Endothelial cell of umbilical vein (primary cell): ENCODE data around the gene SCN4A. TPM values are rescaled to one million over a fixed set of nuclear protein-coding genes. Genes with fewer than 3 reads are reported as not detected.

Experiments used
- BruUV-seq: library from RNA; stranded (reverse); fragments of 400-500 nt; replicated peaks from 2 replicates; lab custom pipeline; 2021; lab: Mats Ljungman, UMichigan
- CTCF ChIA-PET: fragments of 300-600, 350-600 bp; sonication (Branson Sonifier 250); formaldehyde crosslinking; loops from one replicate; lab custom pipeline; 2021; ENCODE audit warnings: antibody characterized with exemption, inconsistent platforms; lab: Charles Lee
- POLR2A ChIA-PET: fragments of 300-600, 350-600 bp; sonication (Branson Sonifier 250); formaldehyde crosslinking; loops from one replicate; lab custom pipeline; 2021; ENCODE audit warnings: antibody characterized with exemption, inconsistent platforms; lab: Charles Lee
- DNase-seq: peaks from one replicate; pipeline ENCODE4 v3.0.0-alpha.2; 2011; ENCODE audit warnings: low read depth, low spot score
- FAIRE-seq: peaks from 2 replicates; lab custom pipeline; 2011; peaks lifted over from hg19 to GRCh38; lab: Jason Lieb, UNC
- H2AFZ ChIP-seq: 2 replicates; pipeline ENCODE4 v1.6.0; 2012; ENCODE audit warnings: low read depth, low read length, control low read depth, inconsistent platforms
- H3K27ac ChIP-seq: 2 replicates; pipeline ENCODE4 v1.5.1; 2011; ENCODE audit warnings: low read depth, mild to moderate bottlenecking, control low read depth, low read length, moderate library complexity; ENCODE audit not compliant: insufficient read depth
- H3K27me3 ChIP-seq, 2 experiments: 2 replicates each; pipeline versions ENCODE4 v1.6.0 to v1.6.1; 2011; ENCODE audit warnings: low read length in 2 of 2, mixed read lengths in 1 of 2; ENCODE audit not compliant: control insufficient read depth in 2 of 2, insufficient read depth in 2 of 2
- H3K36me3 ChIP-seq, 2 experiments: 2 replicates in 1 of 2; 3 replicates in 1 of 2; pipeline ENCODE4 v1.5.1; 2011; ENCODE audit warnings: low read length in 2 of 2, mild to moderate bottlenecking in 1 of 2, moderate library complexity in 1 of 2; ENCODE audit not compliant: control insufficient read depth in 2 of 2, insufficient read depth in 2 of 2; ENCODE audit errors: extremely low read depth in 1 of 2
- H3K4me1 ChIP-seq: 3 replicates; pipeline ENCODE4 v1.5.1; 2011; ENCODE audit warnings: mild to moderate bottlenecking, low read length; ENCODE audit not compliant: control insufficient read depth, insufficient read depth; ENCODE audit errors: extremely low read depth
- H3K4me2 ChIP-seq: 2 replicates; pipeline ENCODE4 v1.6.1; 2011; ENCODE audit warnings: low read length, control low read depth, mixed read lengths; ENCODE audit not compliant: insufficient read depth
- H3K4me3 ChIP-seq, 3 experiments: fragments of 200-600 bp in 1 of 3; sonication (generic), shearing (Covaris generic) in 1 of 3; replicated peaks in 1 of 3; 2 replicates each; pipeline ENCODE4 v1.5.1; 2011 to 2016; ENCODE audit warnings: control low read depth in 3 of 3, low read length in 3 of 3, mild to moderate bottlenecking in 2 of 3, inconsistent platforms in 1 of 3, low read depth in 1 of 3, moderate library complexity in 1 of 3; ENCODE audit not compliant: insufficient read depth in 1 of 3
- H3K79me2 ChIP-seq: 2 replicates; pipeline ENCODE4 v1.6.0; 2012; ENCODE audit warnings: low read length, inconsistent platforms; ENCODE audit not compliant: control insufficient read depth, insufficient read depth
- H3K9ac ChIP-seq: replicated peaks from 2 replicates; pipeline ENCODE3; 2011; ENCODE audit warnings: low read length, control low read depth; ENCODE audit not compliant: insufficient read depth; ENCODE audit errors: extremely low read depth
- H3K9me1 ChIP-seq: replicated peaks from 3 replicates; pipeline ENCODE4 v1.6.0; 2011; ENCODE audit warnings: mild to moderate bottlenecking, low read length; ENCODE audit not compliant: control insufficient read depth, insufficient read depth; ENCODE audit errors: extremely low read depth
- H3K9me3 ChIP-seq: replicated peaks from 2 replicates; pipeline ENCODE4 v1.5.1; 2012; ENCODE audit warnings: low read length, inconsistent platforms; ENCODE audit not compliant: control insufficient read depth, insufficient read depth
- H4K20me1 ChIP-seq: replicated peaks from 2 replicates; pipeline ENCODE3; 2011; ENCODE audit warnings: mild to moderate bottlenecking, low read length; ENCODE audit not compliant: control insufficient read depth, insufficient read depth; ENCODE audit errors: extremely low read depth
- CTCF ChIP-seq, 2 donors: IDR thresholded peaks; 1 replicate in 1 of 2; 2 replicates in 1 of 2; pipeline ENCODE4 v1.5.1; 2011; ENCODE audit warnings: low read length in 2 of 2, mild to moderate bottlenecking in 2 of 2, moderate library complexity in 2 of 2, control low read depth in 1 of 2, inconsistent platforms in 1 of 2, low read depth in 1 of 2; ENCODE audit not compliant: insufficient read depth in 1 of 2; ENCODE audit errors: extremely low read depth in 1 of 2
- EZH2 ChIP-seq: IDR thresholded peaks from 2 replicates; pipeline ENCODE4 v1.6.1; 2012; ENCODE audit warnings: borderline replicate concordance, low read depth, mild to moderate bottlenecking, moderate library complexity, low read length, inconsistent platforms; ENCODE audit not compliant: severe bottlenecking
- FOS ChIP-seq: IDR thresholded peaks from 2 replicates; pipeline ENCODE4 v1.6.1; 2011; ENCODE audit warnings: mild to moderate bottlenecking, low read length, moderate library complexity, borderline replicate concordance; ENCODE audit not compliant: insufficient read depth
- GATA2 ChIP-seq: IDR thresholded peaks from 2 replicates; pipeline ENCODE4 v1.7.0; 2011; ENCODE audit warnings: low read depth, mild to moderate bottlenecking, moderate library complexity, mixed read lengths, low read length; ENCODE audit not compliant: insufficient read length, insufficient read depth
- JUN ChIP-seq: IDR thresholded peaks from 2 replicates; pipeline ENCODE4 v1.6.1; 2011; ENCODE audit warnings: borderline replicate concordance, low read depth; ENCODE audit not compliant: insufficient read length, insufficient read depth
- MAX ChIP-seq: IDR thresholded peaks from 2 replicates; pipeline ENCODE4 v1.6.1; 2011; ENCODE audit not compliant: insufficient read depth, insufficient read length
- MYC ChIP-seq: IDR thresholded peaks from one replicate; pipeline ENCODE4 v1.6.1; 2011; ENCODE audit warnings: mild to moderate bottlenecking, low read depth, low read length
- POLR2A ChIP-seq: IDR thresholded peaks from 2 replicates; pipeline ENCODE4 v1.6.1; 2012; ENCODE audit warnings: low read depth, mild to moderate bottlenecking, control low read depth, low read length
- POLR2AphosphoS5 ChIP-seq: IDR thresholded peaks from 2 replicates; pipeline ENCODE4 v1.6.1; 2012; ENCODE audit warnings: low read depth, mild to moderate bottlenecking, control low read depth, low read length, moderate library complexity; ENCODE audit not compliant: insufficient read depth
- dilution Hi-C: fragments of 300-500 bp; cut with MboI; formaldehyde crosslinking; loops from one replicate; pipeline ENCODE4 v1.15.0; 2019; ENCODE audit warnings: low sequenced_read_pairs; ENCODE audit not compliant: extremely low pct_ligation_motif_present
- intact Hi-C: fragments of 100-400 bp; cut with micrococcal nuclease; formaldehyde crosslinking; loops from one replicate; pipeline ENCODE4 v1.10.0; 2022
- polyA plus RNA-seq, 4 experiments: library from polyadenylated mRNA; depleted of rRNA in 3 of 4; stranded (reverse) in 3 of 4; unstranded in 1 of 4; fragments of >200 nt; gene quantifications; 2 replicates each; pipeline versions ENCODE4 v1.2.1 to v1.2.3, GENCODE V29; 2011 to 2012; ENCODE audit warnings: missing spikeins in 1 of 4
- total RNA-seq: library from RNA; stranded (reverse); gene quantifications from 2 replicates; pipeline ENCODE4 v1.2.3, GENCODE V29; 2021

Gene SCN4A
- total and polyA plus RNA-seq, 2 donors (not counting 3 experiments of a cell fraction or from before 2014, with no cell fraction given), result 0.01 to 0.40 TPM

GRCh38 chr17:63926164-63926563, 46.6 kb downstream of the SCN4A start:
- intact Hi-C loops (no loop called here), dilution Hi-C loops (no loop called here)
- CTCF ChIA-PET, result interaction anchor here (2.1 kb wide), 1 partner anchor 20 kb away, joined by 6 read pairs; no protein-coding TSS in a partner anchor
- Histone ChIP-seq H2AFZ (no peak overlapping the region), H3K9me3 (no peaks in the 10 kb centered on the region), H3K4me1 (peaks cover 3% of the 10 kb centered on the region), H3K4me2 (no peak overlapping the region), H3K4me3 (no peak overlapping the region), H3K9me1 (no peaks in the 10 kb centered on the region), H3K9ac (no peak overlapping the region), H3K79me2 (no peaks in the 10 kb centered on the region), H4K20me1 (no peaks in the 10 kb centered on the region), H3K36me3 (no peaks in the 10 kb centered on the region), H3K27ac (no peak overlapping the region), H3K27me3 (no peaks in the 10 kb centered on the region)
- FAIRE-seq, result no peak
- no peak for TF ChIP-seq CTCF (IDR thresholded peaks at IDR 0.05; ENCODE audit: extremely low read depth in 1 of 2, insufficient read depth in 1 of 2, low read depth in 1 of 2, low read length in 2 of 2)
- TF ChIP-seq EZH2, result no peak
- TF ChIP-seq GATA2, result no peak
- no peak for TF ChIP-seq POLR2A
- POLR2A ChIA-PET, result no interaction called here
- no TSS peak for BruUV-seq
- DNase-seq, result no peak

- Histone ChIP-seq H3K36me3 (no peaks in the 10 kb centered on the region), H3K79me2 (no peaks in the 10 kb centered on the region), H3K27me3 (no peaks in the 10 kb centered on the region), H3K9ac (no peak overlapping the region), H4K20me1 (no peaks in the 10 kb centered on the region), H3K4me1 (no peaks in the 10 kb centered on the region), H3K9me3 (no peaks in the 10 kb centered on the region), H3K4me2 (no peak overlapping the region), H3K4me3 (no peak overlapping the region), H3K27ac (no peak overlapping the region), H3K9me1 (no peaks in the 10 kb centered on the region), H2AFZ (no peak overlapping the region)
- CTCF ChIA-PET, result interaction anchor here (0.8 to 2.6 kb wide), 3 partner anchors 21 to 208 kb away, joined by 3 to 7 read pairs (median 6); no protein-coding TSS in a partner anchor
- FAIRE-seq (no peak), DNase-seq (no peak)
- dilution Hi-C loops, result no loop called here
- intact Hi-C loops, result no loop called here
- POLR2A ChIA-PET, result no interaction called here
- BruUV-seq, result no TSS peak
- TF ChIP-seq JUN (no peak), EZH2 (no peak), MAX (no peak), CTCF (IDR thresholded peaks at IDR 0.05; ENCODE audit: extremely low read depth in 1 of 2, insufficient read depth in 1 of 2, low read depth in 1 of 2, low read length in 2 of 2) (no peak), MYC (no peak), POLR2A (no peak), GATA2 (no peak), FOS (no peak), POLR2AphosphoS5 (no peak)
Observed at GRCh38 chr17:63925615-63926014, 47.1 kb downstream of the SCN4A start.
